Measurements from ENCODE around the gene ENDOU. TPM values are rescaled to one million over a fixed set of nuclear protein-coding genes. Genes with fewer than 3 reads are reported as not detected.

Gene ENDOU
- polyA plus RNA-seq, 2 of the 4 experiments (the other 2 are of a cell fraction) = not detected

DNA sequence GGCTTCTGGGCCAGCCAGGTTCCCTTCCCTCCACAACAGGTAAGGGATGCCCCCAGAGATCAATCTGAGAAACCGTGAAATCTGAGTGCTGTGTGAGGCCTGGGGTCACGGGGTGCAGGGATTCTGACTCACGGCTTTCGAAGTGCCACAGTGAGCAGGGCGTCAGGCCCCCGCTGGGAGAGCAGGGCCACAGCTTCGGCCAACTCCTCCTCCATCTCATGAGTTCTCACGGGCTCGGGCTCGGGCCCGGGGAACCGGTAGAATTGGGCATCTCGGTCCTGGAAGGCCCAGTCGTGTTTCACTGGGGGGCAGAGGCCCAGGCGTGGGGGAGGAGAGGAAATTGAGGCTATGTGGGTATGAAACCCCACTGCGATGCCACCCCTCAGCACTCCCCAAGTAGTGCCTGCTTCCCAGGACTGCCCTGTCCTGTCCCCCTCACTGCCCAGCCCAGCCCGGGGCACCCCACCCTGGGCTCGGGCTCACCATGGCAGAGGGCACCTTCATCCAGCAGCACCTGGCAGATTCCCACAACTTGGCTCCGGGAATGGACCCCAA is 25.7 kb upstream of the ENDOU start:
- WGBS (ENCODE audit: missing lambda C conversion rate) = 84% methylated on average over 17 of the region's 19 CpGs
- no peak for TF ChIP-seq RAD21 (conservative IDR thresholded peaks at IDR 0.05 in 1 of 2, IDR thresholded peaks at IDR 0.05 in 1 of 2)
- TF ChIP-seq KDM1A (IDR thresholded peaks at IDR 0.05; ENCODE audit: low read depth) = no peak
- DNase-seq (ENCODE audit: low read depth in 1 of 2, low spot score in 1 of 2) = no peak
- Histone ChIP-seq H3K4me1 (peaks cover 27% of the 10 kb centered on the region), H3K9me3 (no peaks in the 10 kb centered on the region), H3K27ac (no peak overlapping the region), H3K4me3 (no peak overlapping the region), H3K4me2 (no peak overlapping the region)
- FAIRE-seq = no peak
- ATAC-seq = no peak; a peak in 1 of 6 replicates
- POLR2A ChIA-PET = no interaction called here
- CTCF ChIA-PET = interaction anchor here (1.0 to 43.9 kb wide), 5 partner anchors 9 to 87 kb away, joined by 3 to 1399 read pairs (median 11); partner anchors contain the start of gene SLC48A1

DNA sequence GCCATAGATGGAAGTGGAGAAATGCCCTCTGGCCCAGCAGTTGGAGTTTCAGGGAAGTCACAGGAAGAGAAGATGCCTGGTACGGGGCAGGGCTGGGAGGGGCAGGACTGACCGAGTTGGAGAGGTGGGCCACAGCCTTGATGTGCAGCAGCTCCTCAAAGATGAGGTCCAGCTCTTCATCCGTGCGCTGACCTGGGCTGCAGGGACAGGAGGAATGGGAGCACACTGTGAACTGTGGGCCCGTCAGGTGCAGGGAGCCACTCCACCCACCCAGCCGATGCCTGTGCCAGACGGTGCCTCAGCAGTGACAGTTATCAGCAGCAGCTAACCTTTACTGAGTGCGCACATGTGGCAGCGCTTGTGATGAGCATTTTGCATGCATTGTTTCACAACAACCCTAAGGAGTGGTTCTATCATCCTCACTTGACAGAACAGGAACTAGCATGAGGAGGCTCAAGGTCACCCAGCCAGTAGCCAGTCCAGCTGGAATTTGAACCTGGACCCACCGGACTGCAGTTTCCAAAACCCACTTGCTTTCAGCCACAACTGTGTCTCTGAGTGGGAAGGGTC is 25.0 kb upstream of the ENDOU start:
- H3K9me3 ChIP-seq = no peaks in the 10 kb centered on the region
- FAIRE-seq (no peak), ATAC-seq (no peak), DNase-seq (ENCODE audit: low read depth in 1 of 2, low spot score in 1 of 2) (no peak)
- 85% methylated on average over 10 of the region's 10 CpGs for WGBS (ENCODE audit: missing lambda C conversion rate)
- ChIA-PET CTCF (interaction anchor here (0.6 to 43.9 kb wide), 5 partner anchors 9 to 88 kb away, joined by 3 to 1399 read pairs (median 11); partner anchors contain the start of genes RAPGEF3 and SLC48A1), POLR2A (no interaction called here)
- H3K4me3 ChIP-seq = no peak overlapping the region
- H3K4me1 ChIP-seq = peaks cover 27% of the 10 kb centered on the region
- H3K4me2 ChIP-seq = no peak overlapping the region
- TF ChIP-seq, protein P1, sequence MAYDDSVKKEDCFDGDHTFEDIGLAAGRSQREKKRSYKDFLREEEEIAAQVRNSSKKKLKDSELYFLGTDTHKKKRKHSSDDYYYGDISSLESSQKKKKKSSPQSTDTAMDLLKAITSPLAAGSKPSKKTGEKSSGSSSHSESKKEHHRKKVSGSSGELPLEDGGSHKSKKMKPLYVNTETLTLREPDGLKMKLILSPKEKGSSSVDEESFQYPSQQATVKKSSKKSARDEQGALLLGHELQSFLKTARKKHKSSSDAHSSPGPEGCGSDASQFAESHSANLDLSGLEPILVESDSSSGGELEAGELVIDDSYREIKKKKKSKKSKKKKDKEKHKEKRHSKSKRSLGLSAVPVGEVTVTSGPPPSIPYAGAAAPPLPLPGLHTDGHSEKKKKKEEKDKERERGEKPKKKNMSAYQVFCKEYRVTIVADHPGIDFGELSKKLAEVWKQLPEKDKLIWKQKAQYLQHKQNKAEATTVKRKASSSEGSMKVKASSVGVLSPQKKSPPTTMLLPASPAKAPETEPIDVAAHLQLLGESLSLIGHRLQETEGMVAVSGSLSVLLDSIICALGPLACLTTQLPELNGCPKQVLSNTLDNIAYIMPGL (CRISPR knock-in tag; IDR thresholded peaks at IDR 0.05; ENCODE audit: borderline replicate concordance) = no peak
- TF ChIP-seq BHLHE40 (IDR thresholded peaks at IDR 0.05; ENCODE audit: low read depth, low read length) (no peak), RFX5 (IDR thresholded peaks at IDR 0.05) (no peak), POLR2AphosphoS2 (conservative IDR thresholded peaks at IDR 0.05; ENCODE audit: low read length) (no peak), ZC3H11A (IDR thresholded peaks at IDR 0.05) (no peak), CEBPB (IDR thresholded peaks at IDR 0.05) (no peak), CBX8 (IDR thresholded peaks at IDR 0.05) (no peak), MAZ (IDR thresholded peaks at IDR 0.05; ENCODE audit: borderline replicate concordance, low read depth, low read length) (no peak), TP53 (CRISPR knock-in tag; IDR thresholded peaks at IDR 0.05) (no peak)
- TF ChIP-seq, protein P2, sequence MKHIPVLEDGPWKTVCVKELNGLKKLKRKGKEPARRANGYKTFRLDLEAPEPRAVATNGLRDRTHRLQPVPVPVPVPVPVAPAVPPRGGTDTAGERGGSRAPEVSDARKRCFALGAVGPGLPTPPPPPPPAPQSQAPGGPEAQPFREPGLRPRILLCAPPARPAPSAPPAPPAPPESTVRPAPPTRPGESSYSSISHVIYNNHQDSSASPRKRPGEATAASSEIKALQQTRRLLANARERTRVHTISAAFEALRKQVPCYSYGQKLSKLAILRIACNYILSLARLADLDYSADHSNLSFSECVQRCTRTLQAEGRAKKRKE (CRISPR knock-in tag; IDR thresholded peaks at IDR 0.05; ENCODE audit: low read depth) = no peak
- TF ChIP-seq, protein P3, sequence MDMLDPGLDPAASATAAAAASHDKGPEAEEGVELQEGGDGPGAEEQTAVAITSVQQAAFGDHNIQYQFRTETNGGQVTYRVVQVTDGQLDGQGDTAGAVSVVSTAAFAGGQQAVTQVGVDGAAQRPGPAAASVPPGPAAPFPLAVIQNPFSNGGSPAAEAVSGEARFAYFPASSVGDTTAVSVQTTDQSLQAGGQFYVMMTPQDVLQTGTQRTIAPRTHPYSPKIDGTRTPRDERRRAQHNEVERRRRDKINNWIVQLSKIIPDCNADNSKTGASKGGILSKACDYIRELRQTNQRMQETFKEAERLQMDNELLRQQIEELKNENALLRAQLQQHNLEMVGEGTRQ (IDR thresholded peaks at IDR 0.05) = no peak
- H3K27ac ChIP-seq = no peak overlapping the region

DNA sequence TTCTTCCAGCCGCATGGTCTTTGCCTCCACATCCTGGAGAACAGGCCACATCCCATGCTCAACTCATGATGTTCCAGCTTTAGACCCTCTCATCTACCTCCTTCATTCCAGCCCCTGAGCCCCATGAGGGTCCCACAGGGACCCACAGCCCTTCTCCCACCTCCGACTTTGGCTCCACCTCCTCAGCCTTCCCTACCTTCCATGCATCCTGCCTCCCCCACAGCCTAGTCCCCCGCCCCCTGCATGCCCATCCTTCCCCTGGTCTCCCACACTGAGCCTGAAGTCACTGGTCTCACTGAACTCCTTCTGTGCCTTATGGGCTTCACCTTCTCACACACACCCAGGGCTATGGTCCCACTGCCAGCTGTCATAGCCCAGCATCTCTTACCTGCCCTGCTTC is 23.6 kb upstream of the ENDOU start:
- H3K4me2 ChIP-seq = no peak overlapping the region
- FAIRE-seq (no peak), DNase-seq (ENCODE audit: low read depth in 1 of 2, low spot score in 1 of 2) (no peak), ATAC-seq (no peak)
- H3K27ac ChIP-seq = no peak overlapping the region
- peaks cover 24% of the 10 kb centered on the region for H3K4me1 ChIP-seq
- no peaks in the 10 kb centered on the region for H3K9me3 ChIP-seq
- no peak overlapping the region for H3K4me3 ChIP-seq
- CTCF ChIA-PET = interaction anchor here (1.5 to 43.9 kb wide), 4 partner anchors 10 to 94 kb away, joined by 7 to 1399 read pairs (median 136); partner anchors contain the start of genes RAPGEF3 and SLC48A1
- TF ChIP-seq MAZ (IDR thresholded peaks at IDR 0.05; ENCODE audit: borderline replicate concordance, low read depth, low read length) (no peak), POLR2AphosphoS2 (conservative IDR thresholded peaks at IDR 0.05; ENCODE audit: low read length) (no peak), CHD4 (IDR thresholded peaks at IDR 0.05; ENCODE audit: borderline replicate concordance) (no peak), RNF2 (IDR thresholded peaks at IDR 0.05; ENCODE audit: borderline replicate concordance, low read depth) (no peak)
- 74% methylated on average over 3 of the region's 3 CpGs for WGBS (ENCODE audit: missing lambda C conversion rate)
- POLR2A ChIA-PET = no interaction called here

Data from A549 (cell line).